HG02885 (cell line): Measurements from ENCODE around the gene SNRNP40.

Source experiments
- ATAC-seq: cut with Tn5 transposase; IDR thresholded peaks from one replicate; pipeline ENCODE4 v1.9.1; 2021; ENCODE audit warnings: mild to moderate bottlenecking; ENCODE audit not compliant: unreplicated experiment, poor library complexity

Gene SNRNP40

DNA sequence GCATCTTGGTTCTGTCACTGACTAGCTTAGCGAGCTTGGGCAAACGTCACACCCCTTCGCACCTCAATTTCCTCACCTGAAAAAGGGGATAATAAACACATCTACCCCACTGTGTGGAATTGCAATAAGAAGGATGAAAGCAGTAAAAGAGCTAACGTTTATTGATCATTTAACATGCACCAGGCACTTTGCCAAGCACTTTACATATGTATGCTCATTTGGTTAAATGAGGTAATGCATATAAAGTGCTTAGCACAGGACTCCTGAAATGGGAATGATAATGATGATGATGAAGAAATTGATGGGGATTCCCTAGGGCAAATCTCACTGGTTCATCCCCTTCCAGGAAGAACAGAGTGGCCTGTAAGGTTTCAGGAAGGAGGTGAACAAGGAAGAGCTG, 61.7 kb downstream of the SNRNP40 start:
- no peak for ATAC-seq

DNA sequence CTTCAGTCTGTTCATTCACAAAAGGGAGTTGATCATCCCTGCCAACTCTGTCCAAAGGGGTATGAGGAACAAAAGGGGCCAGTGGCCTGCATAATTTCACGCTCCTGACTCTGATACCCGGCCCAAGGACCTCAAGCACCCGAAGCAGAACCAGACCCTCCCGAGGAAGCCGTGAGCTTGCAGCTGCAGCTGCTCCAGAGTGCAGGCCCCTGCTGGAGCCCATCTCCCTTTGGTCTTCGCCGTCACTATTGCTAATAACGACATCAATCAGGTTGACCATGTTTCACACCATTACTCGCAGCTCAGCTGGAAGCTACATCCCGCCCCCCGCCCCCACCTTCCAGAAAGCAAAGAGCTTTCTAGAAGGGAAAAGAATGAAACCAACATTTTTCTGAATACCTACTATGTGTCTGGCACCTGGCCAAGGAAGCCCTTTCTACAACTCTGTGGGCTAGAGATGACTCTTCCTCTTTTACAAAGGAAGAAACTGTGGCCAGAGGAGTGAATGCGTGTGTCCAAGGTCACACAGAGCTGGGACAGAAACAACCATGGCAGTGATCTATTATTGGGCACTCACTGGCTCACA, 62.4 kb downstream of the SNRNP40 start:
- no peak for ATAC-seq

DNA sequence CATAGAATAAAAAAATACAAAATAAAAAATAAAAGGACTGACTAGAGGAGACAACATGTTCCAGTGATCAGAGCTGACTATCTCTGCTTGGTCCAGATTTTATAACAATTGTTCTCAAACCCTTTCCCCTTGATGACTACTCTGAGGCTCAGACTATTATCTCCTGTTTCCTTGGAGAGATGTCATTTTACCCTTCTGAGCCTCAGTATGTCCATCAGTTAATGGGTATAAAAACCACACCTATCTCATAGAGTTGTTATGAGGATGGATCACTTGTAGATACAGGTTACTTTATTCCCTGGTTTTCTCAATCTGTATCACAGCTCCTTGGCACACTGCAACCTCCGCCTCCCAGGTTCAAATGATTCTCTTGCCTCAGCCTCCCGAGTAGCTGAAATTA, 63.9 kb downstream of the SNRNP40 start:
- ATAC-seq: no peak

DNA sequence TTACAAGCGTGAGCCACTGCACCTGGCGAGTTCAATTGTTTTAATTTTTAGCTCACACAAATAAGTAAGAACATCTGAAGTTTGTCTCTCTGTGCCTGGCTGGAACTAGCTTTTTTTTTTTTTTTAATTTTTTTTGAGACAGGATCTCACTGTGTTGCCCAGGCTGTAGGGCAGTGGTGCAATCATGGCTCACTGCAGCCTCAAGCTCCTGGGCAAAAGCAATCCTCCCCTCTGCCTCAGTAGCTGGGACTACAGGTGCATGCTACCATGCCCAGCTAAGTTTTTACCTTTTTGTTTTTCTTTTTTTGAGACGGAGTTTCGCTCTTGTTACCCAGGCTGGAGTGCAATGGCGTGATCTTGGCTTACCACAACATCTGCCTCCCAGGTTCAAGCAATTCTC, 64.8 kb downstream of the SNRNP40 start:
- ATAC-seq: no peak

DNA sequence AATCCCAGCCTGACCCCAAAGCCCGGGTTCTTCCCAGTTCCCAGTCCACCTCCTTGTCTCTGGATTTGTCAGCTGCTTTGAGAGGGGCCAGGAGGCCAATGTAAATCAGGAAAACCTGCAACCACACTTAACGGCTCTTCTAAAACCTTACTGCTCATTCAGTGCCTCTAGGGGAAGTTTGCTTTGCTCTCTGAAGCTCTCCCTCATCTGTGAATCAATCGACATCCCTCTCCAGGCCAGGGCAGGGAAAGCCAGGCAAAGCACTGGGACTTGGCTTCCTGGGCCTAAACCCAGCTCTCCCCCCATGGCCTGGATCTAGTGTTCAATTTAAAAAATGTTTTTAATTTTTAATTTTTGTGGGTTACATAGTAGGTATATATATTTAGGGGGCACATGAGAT, 66.2 kb downstream of the SNRNP40 start:
- ATAC-seq: no peak

DNA sequence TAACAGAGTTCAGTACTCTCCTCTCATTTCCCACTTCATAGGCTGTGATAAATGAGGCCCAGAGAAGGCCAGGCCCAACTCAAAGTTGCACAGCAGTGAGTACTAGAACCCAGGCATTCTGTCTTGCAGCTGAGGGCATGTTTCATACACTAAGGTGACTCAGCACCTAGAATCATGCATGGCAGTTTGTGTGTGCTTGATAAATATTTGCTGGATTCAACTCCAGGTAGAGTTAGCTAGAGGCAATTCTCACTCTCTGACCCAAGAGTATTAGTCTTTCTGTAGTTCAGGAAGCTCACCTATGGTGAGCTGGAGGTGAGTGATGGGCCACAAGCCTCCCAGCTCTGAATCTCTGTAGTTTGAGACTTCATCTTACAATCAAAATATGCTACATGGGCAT, 67.6 kb downstream of the SNRNP40 start:
- no peak for ATAC-seq

DNA sequence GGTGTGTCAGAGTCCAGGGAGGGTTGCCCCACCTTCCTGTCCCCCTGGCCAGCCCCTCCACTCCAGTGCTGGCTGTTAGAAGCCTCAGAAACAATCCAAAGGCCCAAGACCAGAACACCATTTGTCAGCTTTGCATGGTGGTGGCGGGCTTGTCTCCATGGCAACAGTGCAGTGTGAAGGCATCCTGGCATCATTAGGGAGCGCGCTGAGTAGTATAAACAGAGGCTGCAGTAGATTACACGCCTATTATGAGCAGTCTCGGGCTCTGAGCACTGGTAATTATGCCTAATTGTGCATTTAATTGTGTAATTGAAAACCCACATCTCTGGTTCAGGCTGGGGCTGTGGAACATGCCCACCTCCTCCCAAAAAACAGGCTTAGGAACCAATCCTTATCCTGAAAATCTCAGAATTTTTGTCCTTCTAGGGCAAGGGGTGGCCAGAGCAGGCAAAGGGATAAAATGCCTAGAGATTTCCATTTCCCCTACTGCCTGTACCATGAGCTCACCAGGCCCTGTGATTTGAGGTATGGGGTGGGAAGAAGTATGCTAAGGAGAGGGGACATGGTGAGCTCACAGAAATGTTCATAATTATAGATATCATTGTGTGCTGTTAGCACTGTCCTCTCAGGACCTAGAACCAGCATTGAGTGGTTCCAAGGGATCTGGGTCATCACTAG, 68.6 kb downstream of the SNRNP40 start:
- no peak for ATAC-seq

DNA sequence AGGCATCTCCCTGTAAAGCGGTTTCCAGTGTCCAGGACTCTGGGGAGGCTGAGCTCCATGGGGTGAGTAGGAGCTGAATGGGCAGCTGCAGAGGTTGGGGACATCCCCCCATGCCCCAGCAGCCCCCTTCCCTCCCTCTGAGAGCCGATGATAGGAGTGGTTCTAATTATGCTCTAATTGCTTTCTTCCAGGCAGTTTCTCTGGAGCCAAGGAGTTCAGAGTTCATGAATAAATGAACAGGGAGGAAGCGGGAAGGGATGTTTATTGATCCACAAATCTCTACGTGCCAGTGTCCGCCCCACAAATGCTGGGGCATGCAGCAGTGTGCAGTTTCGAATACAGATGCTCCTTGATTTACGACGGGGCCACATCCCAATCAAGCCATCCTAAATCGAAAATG, 72.5 kb downstream of the SNRNP40 start:
- no peak for ATAC-seq

DNA sequence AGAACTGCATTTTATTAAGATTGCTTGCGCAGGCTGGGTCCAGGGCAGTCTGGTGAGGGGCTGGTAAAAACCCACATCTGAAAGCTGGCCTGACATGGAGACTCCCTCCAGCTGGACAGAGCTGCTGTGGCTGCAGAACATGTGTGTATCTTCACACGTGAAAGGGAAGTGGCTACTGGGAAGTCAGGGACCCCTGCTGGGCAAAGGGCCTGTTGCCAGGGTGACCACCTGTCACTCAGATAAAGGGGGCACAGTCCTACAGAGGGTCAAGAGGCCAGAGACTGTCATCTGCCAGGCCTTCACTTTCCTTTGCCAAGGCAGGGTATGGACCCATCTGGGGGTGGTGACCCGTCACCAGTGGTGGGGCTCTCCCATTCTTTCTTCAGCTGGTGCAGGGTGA, 74.4 kb downstream of the SNRNP40 start:
- ATAC-seq: no peak

DNA sequence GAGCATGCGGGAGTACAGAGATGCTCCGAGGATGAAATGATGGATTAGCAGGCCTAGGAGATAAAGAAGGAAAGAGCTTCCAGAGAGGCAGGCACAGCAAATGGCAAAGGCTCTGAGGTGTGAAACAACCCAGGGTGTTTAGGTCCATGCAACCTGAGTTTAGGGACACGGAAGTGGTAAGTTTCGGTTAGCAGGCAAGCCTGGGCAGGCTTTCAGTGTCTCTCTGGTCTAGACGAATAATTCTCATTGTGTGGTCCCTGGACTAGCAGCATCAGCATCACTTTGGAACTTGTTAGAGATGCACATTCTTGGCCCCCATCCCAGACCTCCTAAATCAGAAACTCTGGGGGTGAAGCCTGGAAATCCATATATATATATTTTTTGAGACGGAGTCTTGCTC, 75.5 kb downstream of the SNRNP40 start:
- no peak for ATAC-seq

DNA sequence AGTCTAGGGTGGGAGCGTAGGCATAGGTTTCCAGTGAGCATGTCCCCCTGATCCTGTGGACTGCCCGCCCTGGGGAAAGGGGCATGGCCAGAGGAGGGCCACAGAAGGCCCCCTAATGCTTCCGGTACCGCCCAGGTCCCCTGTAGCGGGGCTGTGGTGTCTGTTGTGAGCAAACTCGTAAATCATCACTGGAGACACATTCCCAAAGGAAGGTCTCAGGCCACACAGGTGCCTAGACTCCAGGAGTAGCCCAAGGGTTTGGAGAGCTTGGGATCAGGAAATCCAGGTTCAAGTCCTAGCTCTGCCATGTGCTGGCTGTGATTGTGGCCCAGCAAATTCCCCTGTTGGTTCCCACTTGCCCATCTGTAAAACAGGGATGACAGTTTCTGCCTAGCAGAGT, 77.1 kb downstream of the SNRNP40 start:
- no peak for ATAC-seq

DNA sequence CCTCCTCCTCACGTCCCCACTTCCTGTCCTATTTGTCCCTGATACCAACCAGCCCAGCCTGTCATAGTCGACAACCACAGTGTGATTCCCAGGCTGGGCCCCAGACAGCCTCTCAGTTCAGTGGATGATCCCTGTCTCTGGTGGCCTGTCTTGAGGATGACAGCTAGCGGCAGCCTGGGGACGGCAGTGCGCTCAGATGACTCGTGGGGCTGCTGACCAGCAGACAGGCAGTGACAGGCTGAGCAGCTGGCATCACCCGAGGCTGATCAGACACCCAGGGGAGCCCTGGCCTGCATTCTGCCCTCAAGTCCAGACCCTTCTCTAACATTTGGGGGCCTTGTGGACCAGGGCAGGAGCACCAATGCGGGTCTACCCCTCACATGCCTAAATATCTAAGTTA, 77.9 kb downstream of the SNRNP40 start:
- no peak for ATAC-seq

DNA sequence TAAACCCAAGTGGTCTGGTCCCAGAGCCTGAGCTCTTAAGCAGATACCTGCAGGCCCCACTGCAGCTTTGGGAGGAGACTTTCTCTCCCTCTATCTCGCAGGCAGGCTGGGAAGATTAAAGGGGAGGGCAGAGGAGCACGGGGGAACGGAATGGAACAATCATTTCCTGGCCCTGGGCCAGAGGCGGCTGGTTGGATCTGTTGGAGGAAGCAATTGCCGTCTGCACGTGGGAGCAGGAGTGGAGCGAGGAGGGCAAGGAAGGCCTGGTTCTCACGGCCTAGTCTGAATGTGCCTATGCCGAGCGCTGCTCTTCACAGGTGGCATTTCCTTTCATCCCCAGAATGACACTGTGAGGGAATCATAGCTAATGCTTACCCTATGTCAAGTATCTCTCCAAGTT, 80.6 kb downstream of the SNRNP40 start:
- no peak for ATAC-seq

DNA sequence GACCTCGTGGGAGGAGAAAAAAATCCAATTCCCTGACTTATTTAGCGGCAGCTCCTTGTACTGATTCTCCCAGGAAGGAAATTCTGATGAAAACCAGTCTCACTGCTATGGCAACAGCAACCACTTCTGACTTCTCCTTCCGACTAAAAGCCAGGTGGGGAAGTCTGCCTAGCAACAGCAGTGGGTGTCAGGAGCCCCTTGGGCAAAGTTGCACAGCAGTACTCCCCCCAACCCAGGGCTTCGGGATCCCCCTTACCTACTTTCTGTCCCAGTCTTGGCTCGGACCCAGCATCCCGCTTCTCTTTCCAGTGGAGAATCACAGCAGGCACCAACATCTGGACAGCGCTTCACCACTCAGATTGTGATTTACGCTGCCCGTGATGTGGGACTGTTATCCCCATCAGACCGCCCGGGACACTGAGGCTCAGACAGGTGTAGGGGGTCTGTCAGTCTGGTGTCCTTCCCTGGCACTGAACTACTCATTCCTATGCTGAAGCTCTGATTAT, 81.5 kb downstream of the SNRNP40 start:
- ATAC-seq: no peak

DNA sequence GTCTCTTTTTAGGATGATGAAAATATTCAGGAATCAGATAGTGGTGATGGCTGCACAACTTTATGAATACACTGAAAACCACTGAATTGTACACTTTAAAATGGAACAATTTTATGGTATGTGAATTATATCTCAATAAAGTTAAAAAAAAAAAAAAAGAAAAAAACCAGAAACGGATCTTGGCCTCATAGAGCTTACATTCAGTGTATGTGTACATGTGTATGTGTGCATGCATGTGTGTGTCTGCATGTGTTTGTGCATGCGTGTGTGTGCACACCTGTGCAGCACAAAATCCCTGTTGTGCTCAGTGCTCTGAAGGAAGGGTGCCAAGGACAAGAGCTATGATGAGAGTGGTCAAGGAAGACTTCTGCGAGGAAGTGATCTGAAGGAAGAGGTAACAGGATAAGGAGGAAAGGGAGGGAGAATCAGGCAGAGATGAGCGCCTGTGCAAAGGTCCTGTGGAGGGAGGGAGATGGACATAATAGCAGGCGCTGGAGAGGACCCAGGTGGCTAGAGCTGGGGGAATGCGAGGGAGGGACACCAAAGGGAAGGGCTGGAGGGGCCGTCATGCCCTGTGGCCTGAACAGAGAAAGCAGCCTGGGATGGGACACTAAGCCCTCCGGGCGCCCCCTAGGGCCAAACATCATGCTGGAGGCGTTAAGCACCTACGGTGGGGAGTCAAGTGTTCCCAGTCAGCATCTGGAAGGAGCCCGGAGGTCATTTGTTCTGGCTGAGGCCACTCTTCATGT, 82.1 kb downstream of the SNRNP40 start:
- no peak for ATAC-seq
